Activated T-cell treated with anti-CD3 and anti-CD28 coated beads, Interleukin-2, amount 50 U/mL, for 48 hours (primary cell): ENCODE measurements around the gene PSMB10.

Source experiments
- DNase-seq, 2 experiments: peaks; one replicate each; pipeline ENCODE4 v3.0.0-alpha.2; 2020

PSMB10 gene

GRCh38 chr16:67888331-67888730 is 48.3 kb downstream of the PSMB10 start:
- DNase-seq = no peak

- DNase-seq = no peak
These were observed 50.3 kb downstream of the PSMB10 start for GRCh38 chr16:67886387-67886786.

- DNase-seq = no peak
These were observed 50.7 kb downstream of the PSMB10 start for GRCh38 chr16:67885976-67886375.

- no peak for DNase-seq
These were observed 51.1 kb downstream of the PSMB10 start for GRCh38 chr16:67885545-67885944.

- no peak for DNase-seq
These were observed 52.0 kb downstream of the PSMB10 start, which contains the start of gene NRN1L for GRCh38 chr16:67884684-67885083. Gene NRN1L, plus strand, starts transcription at chr16:67884885. Its CDS starts 19 bp downstream, at chr16:67884904.
